Myocyte (in vitro differentiated cells): ENCODE data around the gene BOLA3. TPM values are rescaled to one million over a fixed set of nuclear protein-coding genes. Genes with fewer than 3 reads are reported as not detected.
"Not testable (repeated sequence)": the region's sequence is repeated elsewhere in the genome, so short reads cannot be mapped to it uniquely, and the experiment has no call there.

Source experiments
- DNase-seq: peaks from one replicate; pipeline ENCODE4 v3.0.0-alpha.2; 2012; ENCODE audit warnings: low read depth
- total RNA-seq: library from RNA; depleted of rRNA; stranded (reverse); fragments of >200 nt; gene quantifications from 2 replicates; pipeline ENCODE4 v1.2.3, GENCODE V29; 2014

Gene BOLA3
- total RNA-seq, 1 donor from 2014 or later, result 51.5 TPM

DNA sequence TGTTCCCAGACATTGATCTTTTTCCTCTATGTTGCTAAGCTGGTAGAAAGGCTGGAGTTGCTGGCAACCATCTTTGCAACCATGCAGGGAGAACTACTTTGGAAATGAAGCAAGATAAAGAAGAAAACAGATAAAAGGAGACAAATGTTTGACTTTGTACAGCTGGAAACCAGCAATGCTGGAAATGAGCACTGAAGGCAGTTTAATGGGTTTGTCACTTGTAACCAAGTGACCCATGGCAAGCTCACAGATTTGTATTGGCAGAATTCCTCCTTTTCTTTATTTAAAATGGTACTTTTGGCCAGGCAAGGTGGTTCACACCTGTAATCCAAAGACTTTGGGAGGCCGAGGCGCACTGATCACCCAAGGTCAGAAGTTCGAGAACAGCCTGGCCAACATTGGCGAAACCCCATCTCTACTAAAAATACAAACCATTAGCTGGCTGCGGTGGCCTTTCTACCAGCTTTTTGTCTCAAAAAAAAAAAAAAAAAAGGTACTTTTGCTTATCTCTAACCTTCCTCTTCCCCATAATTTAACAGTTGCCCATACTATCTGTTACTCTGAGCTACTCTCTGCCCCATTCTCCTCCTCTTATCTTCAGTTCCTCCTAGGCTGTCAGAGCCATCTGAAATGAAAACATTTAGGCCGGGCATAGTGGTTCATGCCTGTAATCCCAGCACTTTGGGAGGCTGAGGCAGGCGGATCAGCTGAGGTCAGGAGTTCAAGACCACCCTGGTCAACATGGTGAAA is 2.0 kb upstream of the BOLA3 start:
- no peak for DNase-seq

DNA sequence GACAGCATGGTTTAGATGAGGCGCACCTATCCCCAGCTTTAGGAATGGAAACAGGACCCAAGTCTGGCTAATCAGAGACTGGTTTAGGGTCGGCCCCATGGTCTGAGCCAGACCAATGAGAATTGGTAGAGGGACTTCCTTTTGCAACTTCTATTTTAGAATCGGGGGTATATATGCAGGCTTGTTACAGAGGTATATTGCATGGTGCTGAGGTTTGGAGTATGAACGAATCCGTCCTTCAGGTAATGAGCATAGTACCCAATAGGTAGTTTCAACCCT is 1.5 kb upstream of the BOLA3 start:
- no peak for DNase-seq

DNA sequence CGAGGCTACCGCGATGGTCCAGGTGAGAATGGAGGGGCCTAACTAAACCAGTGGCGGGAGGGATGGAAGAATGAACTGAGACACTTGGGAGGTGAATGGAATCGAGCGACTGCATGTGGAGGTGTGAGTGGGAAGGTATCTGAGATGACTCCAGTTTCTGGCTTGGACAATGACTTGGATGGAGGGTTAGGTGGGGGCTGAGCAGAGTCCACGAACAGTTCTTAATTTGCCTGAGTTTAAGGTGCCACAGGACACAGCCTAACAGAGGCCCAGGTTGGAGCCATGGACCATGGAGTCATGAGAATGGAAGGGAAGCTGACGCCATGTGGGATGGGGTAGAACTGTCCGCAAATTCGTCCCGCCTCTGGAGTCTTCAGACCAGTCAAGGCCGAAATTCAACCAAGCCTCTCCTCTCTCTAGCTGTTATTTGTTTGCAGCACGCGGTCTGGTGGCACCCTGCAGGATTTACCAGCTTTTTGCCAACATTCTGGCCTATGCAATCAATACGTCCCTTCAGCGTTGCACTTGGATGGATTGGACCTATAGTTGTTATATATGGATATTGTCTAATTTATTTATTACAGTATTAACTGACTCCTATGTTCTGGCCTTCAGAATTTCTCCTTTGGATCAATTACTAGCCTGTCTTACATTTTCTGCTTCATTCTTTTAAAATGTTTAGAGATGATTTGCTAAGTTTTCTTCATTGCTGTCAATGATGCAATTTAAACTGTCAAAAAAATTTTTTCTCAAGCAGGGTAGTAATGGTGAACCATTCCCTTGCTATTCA is 940 bp upstream of the BOLA3 start:
- no peak for DNase-seq

DNA sequence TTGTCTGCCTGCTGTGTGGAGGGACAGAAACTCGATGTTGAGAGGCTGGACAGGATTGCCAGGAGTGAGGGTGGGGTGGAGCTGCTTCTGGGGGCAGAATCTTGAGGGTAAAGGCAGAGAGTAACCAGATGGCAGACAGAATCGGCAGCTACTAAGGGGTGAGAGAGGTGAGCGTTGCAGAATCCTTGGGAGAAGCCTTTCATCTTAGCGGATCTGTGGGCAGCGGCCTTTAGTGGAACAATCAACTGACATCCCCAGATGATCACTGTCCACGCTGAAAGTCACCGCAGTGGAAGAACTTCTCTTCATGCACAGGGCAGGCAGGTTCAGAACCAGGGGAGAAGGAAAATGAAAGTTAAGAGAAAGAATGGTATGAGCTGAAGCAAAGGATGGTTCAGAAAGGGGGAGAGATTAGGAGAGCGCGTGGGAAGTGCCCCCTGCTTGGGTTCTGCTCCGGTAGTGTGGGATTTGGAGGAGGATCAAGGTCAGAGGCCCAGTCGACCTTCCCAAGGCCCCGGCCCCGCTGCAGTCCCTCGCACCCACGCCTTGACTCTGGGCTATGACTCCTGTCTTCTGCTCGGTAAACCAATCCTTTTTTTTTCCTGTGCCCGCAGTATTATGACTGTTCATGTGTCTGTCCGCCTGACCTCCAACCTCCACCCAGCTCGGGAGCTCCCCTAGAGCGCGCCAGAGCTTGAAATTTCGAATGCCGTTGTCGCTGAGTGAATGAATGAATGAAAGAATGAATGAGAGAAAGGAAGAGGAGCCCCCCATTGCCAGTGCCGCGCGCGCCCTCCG is 584 bp downstream of the BOLA3 start:
- DNase-seq, result peak; percentile 59

DNA sequence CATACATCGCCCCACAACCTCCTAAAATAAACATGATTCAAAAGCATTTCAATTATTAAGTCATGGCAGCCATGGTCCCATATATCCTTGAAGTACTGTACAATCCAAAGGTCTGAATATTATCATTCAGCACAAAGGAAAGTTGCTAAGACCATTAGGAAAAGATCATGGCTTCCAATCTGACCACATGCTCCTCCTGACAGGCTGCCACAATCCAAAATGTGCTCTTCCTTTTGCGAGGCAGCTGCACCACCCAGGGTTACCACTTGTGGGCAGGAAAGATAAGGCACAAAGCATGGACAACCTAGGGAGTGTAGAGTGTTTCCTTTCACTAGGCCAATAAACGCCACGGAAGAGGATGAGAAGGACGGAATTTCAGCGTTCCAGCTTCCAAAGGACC is 5.4 kb downstream of the BOLA3 start:
- peak; percentile 51 for DNase-seq

DNA sequence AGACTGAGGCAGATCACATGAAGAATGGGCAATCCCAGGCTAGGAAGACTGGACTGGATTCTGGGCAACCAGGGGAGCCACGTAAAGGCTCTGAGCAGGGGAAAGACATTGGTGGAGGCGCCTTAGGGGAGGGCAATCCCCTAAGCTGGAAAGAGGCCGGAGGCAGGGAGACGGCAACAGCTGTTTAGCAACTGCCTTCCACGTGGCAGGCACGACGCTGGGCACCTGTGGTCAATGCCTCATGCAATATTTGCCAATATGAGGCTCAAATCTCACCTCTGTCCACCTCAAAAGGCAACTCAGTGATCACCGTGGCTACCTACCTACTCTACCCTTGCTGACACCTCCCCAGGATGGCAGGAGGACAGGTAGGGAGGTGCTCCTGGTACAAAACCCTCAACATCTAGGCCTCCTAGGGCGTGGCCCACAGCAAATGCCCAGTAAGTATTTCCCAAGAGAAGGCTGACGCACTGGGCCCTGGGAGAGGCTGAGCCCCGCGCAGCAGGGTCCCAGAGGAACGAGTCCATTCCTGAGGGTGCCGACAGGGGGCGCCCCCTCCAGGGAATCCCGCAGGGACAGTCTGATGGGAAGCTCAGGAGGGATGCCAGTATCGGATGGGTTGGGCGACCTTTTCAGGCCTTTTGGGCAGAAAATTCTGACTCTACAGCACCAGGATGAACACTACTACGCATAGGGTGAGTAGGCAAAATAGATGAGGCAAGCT is 8.9 kb downstream of the BOLA3 start:
- no peak for DNase-seq

DNA sequence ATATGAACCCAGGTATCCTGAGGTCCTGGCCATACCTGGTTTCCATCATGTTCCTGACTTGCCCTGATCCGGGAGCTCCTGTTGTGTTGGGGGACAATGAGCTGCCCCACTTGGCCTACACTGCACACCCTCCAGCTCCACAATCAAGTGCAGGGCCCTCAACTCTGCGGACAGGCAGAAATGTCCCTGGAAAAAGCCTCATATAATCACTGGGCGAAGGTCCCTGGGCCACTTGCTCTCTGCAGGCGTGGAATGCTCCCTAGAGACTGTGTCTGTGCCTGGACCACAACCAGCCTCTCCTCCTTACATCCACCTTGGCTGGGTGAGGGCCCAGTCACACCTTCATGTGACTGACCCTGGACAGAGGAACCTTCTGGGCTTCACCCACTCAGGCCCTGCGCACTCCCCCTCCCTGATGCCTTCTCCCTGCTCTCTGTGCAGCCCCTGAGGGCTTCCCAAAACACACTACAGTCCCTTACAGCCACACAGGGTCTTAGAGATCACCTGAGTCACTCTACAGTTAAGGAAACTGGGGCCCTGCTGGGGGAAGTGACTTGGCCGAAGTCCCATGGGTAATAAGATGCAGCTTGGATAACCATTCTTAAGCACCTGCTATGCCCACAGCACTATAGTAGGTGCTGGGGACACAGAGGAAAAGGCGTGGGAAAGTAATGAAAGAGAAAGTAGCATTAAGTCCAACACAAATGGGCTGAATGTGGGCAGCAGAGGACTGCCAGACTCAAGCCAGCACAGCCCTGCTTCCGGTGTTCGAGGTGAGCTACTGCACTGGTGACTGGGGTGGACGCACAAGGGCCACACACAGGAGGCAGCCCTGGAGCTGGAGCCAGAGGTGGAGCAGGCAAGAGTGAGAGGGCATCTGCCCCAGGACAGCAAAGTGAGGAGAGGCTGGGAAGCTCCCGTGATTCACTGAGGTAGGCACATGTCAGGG is 9.8 kb downstream of the BOLA3 start:
- no peak for DNase-seq

DNA sequence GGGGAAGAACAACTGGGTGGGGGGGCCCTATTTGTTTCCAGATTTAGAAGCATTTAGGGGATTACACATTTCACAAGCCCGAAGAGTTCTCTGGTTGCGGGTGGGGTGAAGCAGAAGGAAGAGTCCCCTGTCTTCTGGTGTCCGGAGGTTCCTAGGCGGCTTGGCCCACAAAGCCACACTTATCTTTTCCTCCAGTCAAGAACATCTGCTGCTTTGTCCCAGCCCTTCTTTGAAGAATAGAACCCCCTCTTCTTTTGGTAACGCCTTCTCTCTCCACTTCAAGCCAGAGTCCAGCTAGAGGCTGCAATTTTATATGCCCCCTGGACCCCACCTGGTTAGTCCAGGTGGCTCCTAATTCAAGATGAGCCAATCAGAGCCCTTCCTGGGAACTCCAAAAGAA is 15.8 kb downstream of the BOLA3 start:
- no peak for DNase-seq

DNA sequence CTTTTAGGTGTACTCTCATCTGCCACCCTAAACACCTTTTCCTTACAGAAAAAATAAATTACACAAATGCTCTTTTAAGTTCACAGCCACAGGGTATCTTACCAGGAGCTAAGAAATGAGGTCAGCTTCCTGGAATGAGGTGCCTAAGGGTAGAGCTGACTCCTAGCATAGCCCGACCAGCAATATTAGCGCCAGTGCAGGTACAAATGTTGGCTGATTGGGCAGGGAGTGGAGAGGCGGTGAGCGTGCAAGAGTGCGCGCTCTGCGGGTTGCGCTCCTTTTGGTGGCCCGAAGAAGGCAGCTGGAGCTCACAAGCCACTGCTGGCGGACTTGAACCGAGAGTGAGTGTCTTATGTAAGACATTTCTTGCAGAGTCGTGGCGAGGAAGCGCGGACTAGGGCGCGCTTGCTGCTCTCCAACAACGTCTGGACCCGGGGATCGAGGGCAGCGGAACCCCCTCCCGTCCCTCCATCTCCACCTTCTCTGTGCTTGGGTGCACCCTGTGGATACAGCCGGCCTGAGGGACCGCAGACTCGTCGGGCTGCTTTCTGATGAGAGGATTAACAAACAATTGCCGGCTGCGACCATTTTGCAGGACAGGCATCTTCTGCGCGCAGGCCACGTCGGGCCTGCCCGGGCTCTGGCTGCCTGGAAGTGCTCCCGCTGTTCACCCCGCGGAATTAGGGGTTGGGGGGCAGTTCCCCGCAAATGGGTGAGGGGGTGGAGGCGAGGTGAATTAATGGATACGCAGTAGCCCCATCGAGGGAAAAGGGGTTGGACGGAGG is 17.3 kb downstream of the BOLA3 start:
- DNase-seq, result no peak

DNA sequence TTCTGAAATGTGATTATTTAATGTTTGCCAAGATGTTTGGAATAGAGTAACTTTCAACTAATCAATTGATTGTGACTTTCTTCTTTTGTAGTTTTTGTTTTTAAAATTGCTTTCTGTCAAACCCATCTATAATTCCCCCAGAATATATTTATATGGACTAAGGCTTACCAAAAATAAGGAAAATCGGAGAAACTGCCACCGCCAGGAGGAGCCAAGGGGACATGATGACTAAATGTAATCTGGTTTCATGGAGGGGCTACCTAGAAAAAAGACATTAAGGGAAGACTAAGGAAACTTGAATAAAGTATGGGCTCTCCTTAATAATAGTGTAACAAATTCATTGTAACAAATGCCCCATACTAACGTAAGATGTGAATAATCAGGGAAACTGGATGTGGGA is 19.5 kb downstream of the BOLA3 start:
- DNase-seq, result no peak

DNA sequence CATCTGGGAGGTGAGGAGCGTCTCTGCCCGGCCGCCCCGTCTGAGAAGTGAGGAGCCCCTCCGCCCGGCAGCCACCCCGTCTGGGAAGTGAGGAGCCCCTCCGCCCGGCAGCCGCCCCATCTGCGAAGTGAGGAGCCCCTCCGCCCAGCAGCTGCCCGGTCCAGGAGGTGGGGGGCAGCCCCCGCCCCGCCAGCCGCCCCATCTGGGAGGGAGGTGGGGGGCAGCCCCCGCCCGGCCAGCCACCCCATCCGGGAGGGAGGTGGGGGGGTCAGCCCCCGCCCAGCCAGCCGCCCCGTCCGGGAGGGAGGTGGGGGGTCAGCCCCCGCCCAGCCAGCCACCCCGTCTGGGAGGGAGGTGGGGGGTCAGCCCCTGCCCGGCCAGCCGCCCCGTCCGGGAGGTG is 23.8 kb downstream of the BOLA3 start:
- not testable (repeated sequence) for DNase-seq

DNA sequence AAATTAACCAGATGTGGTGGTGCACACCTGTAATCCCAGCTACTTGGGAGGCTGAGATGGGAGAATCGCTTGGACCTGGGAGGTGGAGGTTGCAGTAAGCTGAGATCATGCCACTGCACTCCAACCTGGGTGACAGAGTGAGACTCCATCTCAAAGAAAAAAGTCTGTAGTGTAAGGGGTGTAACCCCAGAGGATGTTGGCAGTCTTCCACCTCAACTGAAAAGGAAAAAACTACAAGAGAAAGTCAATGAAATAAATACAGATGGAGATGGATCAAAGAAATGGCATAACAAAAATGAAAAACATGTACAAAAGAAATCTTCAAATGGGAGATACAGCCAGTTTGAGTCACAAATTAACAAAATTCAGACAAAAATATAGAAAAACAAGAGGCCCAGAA is 25.9 kb downstream of the BOLA3 start:
- DNase-seq, result not testable (repeated sequence)

DNA sequence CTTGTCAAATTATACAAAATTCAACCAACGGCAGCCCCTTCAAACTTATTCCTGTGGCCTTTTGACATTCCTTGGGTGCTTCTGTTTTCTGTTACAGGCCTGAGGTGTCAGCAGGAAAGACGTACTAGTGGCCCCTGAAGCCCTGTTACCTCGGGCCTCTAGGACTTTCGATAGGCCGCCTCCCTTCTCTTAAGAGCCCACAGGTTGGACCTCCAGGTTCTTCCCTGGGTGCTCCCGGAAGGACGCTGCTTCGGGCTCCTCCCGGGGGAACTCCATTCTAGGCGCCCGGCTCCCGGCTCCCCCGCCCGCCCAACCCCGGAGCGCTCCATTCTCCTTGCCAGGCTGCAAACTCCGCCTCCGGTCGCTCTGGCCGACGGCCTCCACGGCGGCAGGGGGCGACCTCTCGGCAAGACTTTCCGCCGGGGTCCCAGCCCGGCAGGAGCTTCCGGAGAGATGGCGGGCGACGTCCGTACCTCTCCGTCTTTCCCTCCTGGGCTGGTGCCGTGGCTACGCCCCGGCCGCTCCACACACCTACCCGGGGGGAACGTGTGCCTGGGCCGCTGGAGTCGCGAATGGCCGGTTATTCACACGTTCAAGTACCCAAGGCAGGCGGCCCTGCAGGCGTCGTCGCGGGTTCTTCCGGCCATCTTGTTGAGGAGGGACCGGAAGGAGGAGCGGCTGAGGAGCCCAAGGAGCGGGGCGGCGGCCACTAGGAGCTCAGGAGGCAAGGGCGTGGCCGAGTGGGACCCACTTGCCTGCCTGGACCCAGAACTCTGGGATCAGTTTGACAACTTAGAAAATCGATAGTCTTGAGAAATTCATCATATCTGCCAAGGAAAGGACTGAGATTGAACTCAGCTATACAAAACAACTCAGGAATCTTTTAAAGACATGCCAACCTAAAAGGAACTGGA is 27.5 kb downstream of the BOLA3 start:
- DNase-seq, result peak; percentile 81

DNA sequence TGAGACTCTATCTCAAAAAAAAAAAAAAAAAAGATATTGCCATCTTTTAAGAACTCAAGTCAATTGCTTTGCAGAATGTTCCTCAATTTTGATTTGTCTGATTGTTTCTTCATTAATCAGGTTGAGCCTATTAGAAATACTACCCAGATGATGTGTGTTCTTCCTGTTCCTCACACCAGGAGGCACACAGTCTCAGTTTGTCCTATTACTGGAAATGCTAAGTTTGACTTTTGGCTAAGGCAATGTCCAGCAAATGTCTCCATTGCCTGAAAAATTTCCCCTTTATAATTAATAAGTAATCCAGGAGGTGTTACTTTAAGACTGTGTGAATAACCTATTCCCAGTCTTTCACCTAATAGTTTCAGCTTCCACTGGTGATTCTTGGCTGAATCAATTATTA is 28.4 kb downstream of the BOLA3 start:
- peak; percentile 11 for DNase-seq

DNA sequence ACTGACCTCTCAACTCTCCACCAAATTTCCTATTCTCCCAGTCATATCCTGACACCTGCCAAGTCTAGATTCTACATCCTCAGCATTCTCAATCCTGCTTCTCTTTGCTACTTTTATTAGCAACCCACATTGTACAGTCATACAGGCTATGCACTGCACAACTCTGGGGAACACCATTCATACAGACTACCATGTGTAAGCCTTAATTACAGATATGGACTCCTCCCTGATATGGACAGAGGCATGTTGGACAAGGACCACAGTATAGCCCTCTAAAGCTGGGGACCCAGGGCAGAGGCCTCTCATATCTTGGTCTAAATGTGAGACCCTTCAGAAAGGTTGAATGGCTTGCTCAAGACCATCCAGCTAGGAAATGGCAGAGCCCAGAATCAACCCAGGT is 36.3 kb downstream of the BOLA3 start:
- DNase-seq, result no peak

DNA sequence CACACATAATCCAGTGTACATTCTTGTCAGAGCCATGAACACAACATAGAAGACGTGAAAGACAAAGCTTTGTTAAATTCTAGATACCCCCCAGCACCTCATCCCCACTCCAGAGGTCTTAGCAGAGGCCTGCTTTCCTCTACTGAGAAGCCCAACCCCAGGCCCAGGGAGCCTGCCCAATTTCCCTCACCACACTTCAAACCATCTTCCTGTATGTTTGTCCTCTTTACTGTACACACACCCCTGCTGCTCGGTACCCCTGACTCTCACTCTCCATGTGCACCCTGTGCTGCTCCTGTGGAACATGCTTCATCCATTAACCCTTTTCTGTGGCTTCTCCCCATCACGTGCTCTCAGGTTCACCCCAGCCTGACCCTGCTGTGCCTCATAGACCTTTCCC is 37.2 kb downstream of the BOLA3 start:
- DNase-seq, result no peak

DNA sequence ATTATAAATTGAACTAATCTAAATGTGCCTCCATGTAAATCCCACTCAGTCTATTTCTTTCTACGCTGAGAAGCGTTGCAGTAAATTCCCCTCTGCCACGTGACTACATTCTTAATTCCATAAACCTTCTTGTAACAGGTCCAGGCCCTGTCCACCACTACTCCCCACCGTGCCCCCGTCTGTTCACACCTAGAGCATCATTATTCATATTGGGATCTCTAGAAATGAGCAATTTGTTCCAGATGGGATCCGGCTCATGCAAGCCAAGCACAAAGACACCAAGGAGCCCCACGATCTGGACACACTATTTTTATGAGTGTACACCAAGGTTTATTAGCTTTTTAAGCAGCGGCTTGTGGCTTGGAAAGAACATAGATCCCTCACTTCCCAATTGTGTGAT is 38.2 kb downstream of the BOLA3 start:
- no peak for DNase-seq

DNA sequence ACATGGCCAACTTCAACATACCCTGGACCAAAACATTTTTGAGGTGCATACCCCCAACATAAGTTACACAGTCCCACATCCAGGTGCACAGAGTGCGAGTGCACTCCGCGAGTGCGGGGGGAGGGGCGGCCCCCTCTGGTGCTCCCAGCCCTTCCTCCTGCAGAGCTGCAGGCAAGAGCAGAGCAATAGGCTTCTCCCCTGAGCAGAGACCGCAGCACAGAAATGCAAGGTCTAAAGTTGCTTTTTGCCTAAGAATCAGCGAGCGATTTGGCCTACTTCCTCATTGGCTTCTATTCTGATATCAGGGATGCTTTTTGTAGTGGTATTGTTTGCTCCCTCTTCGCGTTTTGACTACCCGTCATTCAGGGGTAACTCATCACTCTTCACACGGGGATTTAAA is 40.6 kb downstream of the BOLA3 start:
- no peak for DNase-seq

DNA sequence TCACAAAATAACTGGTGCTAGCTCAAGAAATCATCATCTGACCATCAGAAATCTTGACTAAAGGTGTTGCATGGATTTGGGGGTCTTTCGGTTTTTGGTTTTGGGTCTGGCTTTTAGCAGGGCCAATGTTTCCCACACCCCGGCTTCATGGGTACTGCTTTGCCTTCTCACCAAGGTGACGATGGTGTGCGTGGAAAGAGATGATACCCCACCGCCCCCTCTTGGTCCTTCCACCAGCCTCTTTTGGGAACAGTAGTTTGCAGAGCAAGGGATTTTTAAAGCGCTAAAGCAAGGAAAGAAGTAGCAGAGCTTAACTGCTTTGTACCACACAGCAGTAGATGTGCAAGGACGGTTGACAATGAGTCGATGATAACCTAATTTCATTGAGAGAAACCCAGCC is 42.3 kb downstream of the BOLA3 start:
- no peak for DNase-seq
